Large intestine (tissue), 3 donors: ENCODE measurements around the gene EFNB2. TPM values are rescaled to one million over a fixed set of nuclear protein-coding genes. Genes with fewer than 3 reads are reported as not detected.

ENCODE experiments used
- DNase-seq, 2 donors: peaks; one replicate each; pipeline versions ENCODE4 v3.0.0 to v3.0.0-alpha.2; 2013
- H3K27ac ChIP-seq: one replicate; pipeline ENCODE4 v1.5.1; 2013; ENCODE audit warnings: low read length
- H3K27me3 ChIP-seq: 2 replicates; pipeline ENCODE4 v1.6.1; 2013; ENCODE audit warnings: low read length; ENCODE audit not compliant: control insufficient read depth, insufficient read depth
- H3K36me3 ChIP-seq: 2 replicates; pipeline ENCODE4 v1.6.1; 2013; ENCODE audit warnings: low read length; ENCODE audit not compliant: control insufficient read depth, insufficient read depth
- H3K4me1 ChIP-seq: one replicate; pipeline ENCODE4 v1.6.1; 2013; ENCODE audit warnings: low read length; ENCODE audit not compliant: control insufficient read depth, insufficient read depth
- H3K4me3 ChIP-seq: one replicate; pipeline ENCODE4 v1.5.1; 2013; ENCODE audit warnings: low read length
- H3K9me3 ChIP-seq: one replicate; pipeline ENCODE4 v1.6.1; 2013; ENCODE audit warnings: mild to moderate bottlenecking, low read depth, low read length, moderate library complexity; ENCODE audit not compliant: control insufficient read depth
- WGBS: methylation state at CpG from one replicate; pipeline ENCODE4 v1.1.5; 2013; ENCODE audit warnings: low lambda C conversion rate; ENCODE audit not compliant: insufficient coverage; 5-methylcytosine and 5-hydroxymethylcytosine counted together
- polyA plus RNA-seq: library from polyadenylated mRNA; unstranded; fragments of 120-200 nt; gene quantifications from one replicate; pipeline ENCODE4 v1.2.1, GENCODE V29; 2013

EFNB2 gene
- polyA plus RNA-seq, 1 donor, result 28.8 TPM

GRCh38 chr13:106515635-106516254, 19.7 kb downstream of the EFNB2 start:
- no peak overlapping the region for H3K27ac ChIP-seq
- no peaks in the 10 kb centered on the region for H3K27me3 ChIP-seq
- no peak for DNase-seq
- peaks cover 12% of the 10 kb centered on the region for H3K4me1 ChIP-seq
- no CpG with 5 or more reads among the region's 5 CpGs for WGBS
- H3K9me3 ChIP-seq, result no peaks in the 10 kb centered on the region
- H3K36me3 ChIP-seq, result peaks cover 7% of the 10 kb centered on the region
- H3K4me3 ChIP-seq, result no peak overlapping the region

DNA sequence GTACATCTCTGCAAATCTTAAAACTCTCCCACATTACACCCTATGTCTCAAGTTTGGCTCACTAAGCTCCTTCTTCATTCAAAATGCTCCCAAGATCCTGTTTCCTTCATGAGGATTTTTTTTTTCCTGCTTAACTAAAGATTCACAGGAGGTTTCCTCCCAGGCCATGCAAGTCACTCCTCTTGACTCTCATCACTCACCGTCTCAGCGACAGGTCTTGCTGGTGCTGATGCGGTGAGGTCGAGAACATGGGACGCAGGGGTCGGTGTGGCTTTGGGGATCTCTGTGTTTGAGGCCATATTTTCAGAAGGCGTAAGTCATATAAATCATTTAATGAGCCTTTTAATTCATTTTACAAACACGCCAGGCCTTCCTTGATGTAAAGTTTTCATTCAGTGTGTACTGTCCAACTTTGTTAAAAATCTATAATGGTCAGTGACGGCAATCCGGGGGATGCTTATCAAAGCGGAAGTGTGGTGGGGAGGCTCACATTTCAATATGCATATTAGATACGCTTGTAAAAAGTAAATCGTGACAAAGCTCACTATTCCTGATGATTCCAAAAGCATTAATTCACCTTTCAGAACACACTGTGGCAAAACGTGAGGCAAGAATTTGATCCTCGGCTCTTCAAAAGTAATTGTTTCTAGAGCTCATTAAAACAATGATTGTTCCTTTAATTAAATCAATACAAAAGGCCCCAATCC, 20.4 kb downstream of the EFNB2 start:
- H3K9me3 ChIP-seq, result no peaks in the 10 kb centered on the region
- no peak for DNase-seq
- H3K27ac ChIP-seq, result no peak overlapping the region
- peaks cover 8% of the 10 kb centered on the region for H3K4me1 ChIP-seq
- no peak overlapping the region for H3K4me3 ChIP-seq
- H3K36me3 ChIP-seq, result peaks cover 12% of the 10 kb centered on the region
- H3K27me3 ChIP-seq, result no peaks in the 10 kb centered on the region
- WGBS, result 80% methylated on average over 1 of the region's 15 CpGs

DNA sequence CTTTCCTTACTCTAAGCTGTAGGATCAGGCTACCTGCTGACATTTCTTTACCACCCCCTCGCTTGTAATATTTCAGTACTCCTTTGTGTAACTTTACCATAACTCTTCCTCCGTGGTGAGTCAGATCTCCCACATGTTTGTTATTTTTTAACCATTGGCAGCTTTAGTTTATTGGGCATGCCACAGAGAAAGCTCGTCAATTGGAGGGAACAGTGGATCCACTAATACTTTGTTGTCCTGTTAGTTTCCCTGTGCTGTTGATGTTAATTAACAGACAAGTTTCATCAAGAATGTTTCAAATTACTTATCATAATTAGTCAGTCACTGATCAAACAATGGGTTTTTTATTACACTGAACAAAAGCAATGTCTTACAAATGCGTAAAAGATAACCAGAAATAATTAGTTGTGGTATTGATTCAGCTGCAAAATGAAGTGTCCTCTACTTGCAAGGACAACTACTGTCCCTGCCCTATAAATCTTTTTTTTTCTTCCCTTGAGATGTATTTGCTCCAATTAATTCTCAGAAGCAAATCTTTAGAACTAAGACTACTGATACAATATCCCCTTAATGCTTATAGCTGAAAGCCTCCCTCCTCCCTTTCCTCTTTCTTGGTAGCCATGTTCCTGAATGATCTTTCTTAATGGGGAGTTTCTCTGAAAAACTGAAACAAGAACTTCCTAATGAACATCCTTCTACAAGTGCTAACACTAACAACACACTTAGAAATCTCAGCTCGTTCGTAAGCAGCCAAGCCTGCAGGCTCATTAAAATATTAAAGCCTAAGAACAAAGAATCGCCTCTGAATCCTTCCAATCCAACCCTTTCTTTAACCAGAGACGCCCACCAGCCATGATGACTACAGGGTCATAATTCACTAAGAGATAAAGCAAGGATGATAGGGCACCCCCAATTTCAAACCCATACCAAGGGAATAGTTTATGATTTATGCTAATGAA, 22.2 kb downstream of the EFNB2 start:
- WGBS, result 64% methylated on average over 4 of the region's 8 CpGs
- Histone ChIP-seq H3K4me1 (peaks cover under 1% of the 10 kb centered on the region), H3K27ac (no peak overlapping the region), H3K27me3 (no peaks in the 10 kb centered on the region), H3K4me3 (no peak overlapping the region), H3K9me3 (no peaks in the 10 kb centered on the region), H3K36me3 (peaks cover 15% of the 10 kb centered on the region)
- no peak for DNase-seq

DNA sequence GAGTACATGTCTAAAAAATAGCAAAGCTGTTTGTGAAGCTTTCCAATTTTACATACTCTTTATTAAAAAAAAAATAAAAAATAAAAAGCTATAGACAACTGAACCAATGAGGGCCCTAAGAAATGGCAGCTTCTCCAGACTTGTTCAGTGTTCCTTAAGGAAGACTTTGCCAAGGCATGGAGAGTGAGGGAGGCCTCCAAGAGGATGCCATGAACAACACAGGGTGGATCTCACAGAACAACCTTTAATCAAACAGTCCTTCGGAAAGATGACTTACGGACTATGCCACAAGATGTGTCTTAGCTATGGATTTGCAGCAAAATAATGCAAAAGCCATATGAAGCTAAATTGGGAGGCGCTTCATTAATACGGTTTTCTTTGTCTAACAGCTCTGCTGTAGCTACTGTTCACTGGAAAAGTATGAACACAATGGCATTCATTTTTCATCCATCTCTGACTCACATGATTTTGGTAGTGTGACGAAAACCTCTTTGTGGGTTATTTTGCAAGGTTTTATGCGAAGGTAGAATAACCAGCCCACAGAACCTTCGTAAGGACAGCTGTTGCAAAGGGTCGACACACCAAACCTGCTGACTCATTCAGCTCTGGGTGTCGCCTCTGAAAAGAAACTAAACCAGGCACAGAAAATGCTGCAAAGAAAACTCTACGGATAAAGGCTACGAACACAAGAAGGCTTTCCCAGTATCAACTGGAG, 27.7 kb downstream of the EFNB2 start:
- Histone ChIP-seq H3K4me3 (no peak overlapping the region), H3K27ac (no peak overlapping the region), H3K4me1 (no peaks in the 10 kb centered on the region), H3K36me3 (peaks cover 32% of the 10 kb centered on the region), H3K9me3 (no peaks in the 10 kb centered on the region), H3K27me3 (no peaks in the 10 kb centered on the region)
- 100% methylated on average over 1 of the region's 11 CpGs for WGBS
- DNase-seq, result no peak

DNA sequence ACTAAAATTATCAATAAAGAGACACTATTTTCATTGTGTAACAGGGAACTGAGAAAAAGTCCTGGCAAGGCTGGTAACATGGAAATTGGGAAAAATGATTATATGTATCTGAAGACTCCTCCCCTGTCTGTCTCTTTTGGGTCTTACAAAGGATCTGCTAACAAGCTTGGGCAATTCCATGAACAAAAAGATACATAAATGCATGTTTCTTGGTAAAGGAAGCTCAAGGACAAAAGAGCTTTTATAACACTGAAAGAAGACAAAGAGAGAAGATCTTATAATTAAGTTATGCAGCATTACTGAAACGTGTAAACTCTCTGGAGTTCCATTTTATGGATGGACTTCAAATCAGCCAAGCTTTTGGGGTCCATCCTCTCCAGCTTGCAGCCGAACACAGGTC, 29.2 kb downstream of the EFNB2 start:
- no CpG with 5 or more reads among the region's 2 CpGs for WGBS
- Histone ChIP-seq H3K27ac (no peak overlapping the region), H3K4me1 (no peaks in the 10 kb centered on the region)

GRCh38 chr13:106505732-106506131, 29.7 kb downstream of the EFNB2 start:
- Histone ChIP-seq H3K27ac (no peak overlapping the region), H3K9me3 (no peaks in the 10 kb centered on the region), H3K36me3 (peaks cover 25% of the 10 kb centered on the region), H3K27me3 (no peaks in the 10 kb centered on the region), H3K4me1 (no peaks in the 10 kb centered on the region), H3K4me3 (no peak overlapping the region)
- no CpG with 5 or more reads among the region's 4 CpGs for WGBS
- DNase-seq, result no peak

More for the DNA sequence above, 29.2 kb downstream of the EFNB2 start:
- H3K4me3 ChIP-seq, result no peak overlapping the region
- H3K27me3 ChIP-seq, result no peaks in the 10 kb centered on the region
- no peaks in the 10 kb centered on the region for H3K9me3 ChIP-seq
- peaks cover 28% of the 10 kb centered on the region for H3K36me3 ChIP-seq
- no peak for DNase-seq

DNA sequence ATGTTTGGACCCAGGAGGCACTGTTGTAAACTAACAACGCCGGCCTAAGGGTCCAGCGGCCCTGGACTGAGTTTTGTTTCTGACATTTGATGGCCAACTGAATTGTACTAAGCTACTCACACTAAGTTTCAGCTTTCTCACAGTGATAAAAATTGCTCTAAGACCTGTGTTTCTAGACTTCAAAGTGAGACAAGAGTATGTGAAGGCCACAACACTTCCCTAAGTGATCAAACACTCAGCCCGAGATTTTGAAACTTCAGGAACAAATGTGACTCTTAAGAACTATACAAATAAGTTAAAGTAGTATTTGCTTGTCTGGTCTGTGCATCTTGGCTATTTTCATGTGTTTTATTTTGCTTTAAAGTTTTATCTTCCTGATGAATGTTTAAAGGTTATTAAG, 30.2 kb downstream of the EFNB2 start:
- H3K36me3 ChIP-seq, result peaks cover 21% of the 10 kb centered on the region
- no peak overlapping the region for H3K4me3 ChIP-seq
- H3K27ac ChIP-seq, result no peak overlapping the region
- no peaks in the 10 kb centered on the region for H3K27me3 ChIP-seq
- 86% methylated on average over 1 of the region's 4 CpGs for WGBS
- DNase-seq, result no peak
- no peaks in the 10 kb centered on the region for H3K4me1 ChIP-seq
- H3K9me3 ChIP-seq, result no peaks in the 10 kb centered on the region

GRCh38 chr13:106503730-106504453, 31.6 kb downstream of the EFNB2 start:
- Histone ChIP-seq H3K9me3 (no peaks in the 10 kb centered on the region), H3K27me3 (no peaks in the 10 kb centered on the region), H3K27ac (no peak overlapping the region), H3K4me3 (no peak overlapping the region), H3K36me3 (peaks cover 17% of the 10 kb centered on the region), H3K4me1 (no peaks in the 10 kb centered on the region)
- WGBS, result no CpG with 5 or more reads among the region's 9 CpGs
- DNase-seq, result no peak

- Histone ChIP-seq H3K27me3 (no peaks in the 10 kb centered on the region), H3K9me3 (no peaks in the 10 kb centered on the region), H3K4me1 (no peaks in the 10 kb centered on the region), H3K36me3 (peaks cover 17% of the 10 kb centered on the region), H3K4me3 (no peak overlapping the region), H3K27ac (no peak overlapping the region)
- no peak for DNase-seq
- WGBS, result 88% methylated on average over 1 of the region's 5 CpGs
Measured at GRCh38 chr13:106503272-106503671, 32.2 kb downstream of the EFNB2 start.
